HG03064 (cell line): ENCODE results near the gene DNASE2.

Experiments
- ATAC-seq: cut with Tn5 transposase; IDR thresholded peaks from one replicate; pipeline ENCODE4 v1.9.1; 2021; ENCODE audit warnings: low read depth; ENCODE audit not compliant: unreplicated experiment

The DNASE2 gene

GRCh38 chr19:12836529-12836863, 44.8 kb downstream of the DNASE2 start:
- no peak for ATAC-seq

GRCh38 chr19:12834976-12835757, 46.1 kb downstream of the DNASE2 start:
- no peak for ATAC-seq

GRCh38 chr19:12834566-12834943, 46.7 kb downstream of the DNASE2 start, which contains the start of gene RTBDN:
Gene RTBDN, minus strand, starts transcription at chr19:12834579. Its CDS starts 4,600 bp downstream, at chr19:12829979.
- ATAC-seq, result no peak

- no peak for ATAC-seq
These were observed 47.3 kb downstream of the DNASE2 start for GRCh38 chr19:12833738-12834565.

GRCh38 chr19:12833418-12833737, 47.9 kb downstream of the DNASE2 start:
- ATAC-seq, result no peak

- ATAC-seq, result no peak
These were observed 52.8 kb downstream of the DNASE2 start for GRCh38 chr19:12828494-12828893.

- ATAC-seq, result no peak
These were observed 55.8 kb downstream of the DNASE2 start for GRCh38 chr19:12825254-12826131.
